GM18520 (cell line): ENCODE measurements around the gene HTT.

ENCODE experiments used
- ATAC-seq: cut with Tn5 transposase; IDR thresholded peaks from one replicate; pipeline ENCODE4 v1.9.1; 2021; ENCODE audit not compliant: unreplicated experiment

The HTT gene

DNA sequence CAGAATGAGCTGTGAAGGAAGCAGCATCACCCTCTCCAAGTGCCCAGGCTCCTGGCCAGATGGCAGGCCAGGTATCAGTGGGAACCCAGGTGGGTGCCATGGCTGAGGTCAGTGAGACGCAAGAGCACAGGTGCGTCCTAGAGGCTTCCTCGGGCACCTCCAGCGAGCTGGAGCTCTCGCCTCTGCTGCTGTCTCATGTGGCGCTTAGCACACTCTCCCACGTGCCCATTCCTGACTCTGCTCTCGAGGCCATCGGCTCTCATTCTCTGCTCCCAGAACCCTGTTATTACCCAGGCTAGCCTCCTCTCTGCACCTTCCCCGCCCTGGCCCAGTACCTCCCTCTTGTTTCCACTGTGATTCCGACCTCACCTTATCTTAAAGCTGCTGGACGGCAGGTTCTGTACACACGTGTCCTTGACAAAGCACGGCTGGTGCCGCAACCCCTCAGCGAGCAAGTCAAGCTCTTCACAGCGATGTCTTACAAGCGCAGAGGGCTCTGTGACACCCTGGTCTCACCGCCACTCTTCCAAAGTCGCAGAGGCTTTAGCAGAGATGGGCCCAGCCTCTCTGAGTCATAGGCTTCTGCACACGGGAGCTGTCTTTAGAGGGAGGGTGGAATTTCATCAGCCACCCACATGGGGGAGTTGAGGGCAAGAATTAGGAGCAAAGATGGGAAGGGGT, 159.1 kb downstream of the HTT start:
- no peak for ATAC-seq

- ATAC-seq = no peak
Measured at GRCh38 chr4:3234171-3235029, 159.9 kb downstream of the HTT start.

GRCh38 chr4:3235030-3235345, 160.5 kb downstream of the HTT start:
- no peak for ATAC-seq

DNA sequence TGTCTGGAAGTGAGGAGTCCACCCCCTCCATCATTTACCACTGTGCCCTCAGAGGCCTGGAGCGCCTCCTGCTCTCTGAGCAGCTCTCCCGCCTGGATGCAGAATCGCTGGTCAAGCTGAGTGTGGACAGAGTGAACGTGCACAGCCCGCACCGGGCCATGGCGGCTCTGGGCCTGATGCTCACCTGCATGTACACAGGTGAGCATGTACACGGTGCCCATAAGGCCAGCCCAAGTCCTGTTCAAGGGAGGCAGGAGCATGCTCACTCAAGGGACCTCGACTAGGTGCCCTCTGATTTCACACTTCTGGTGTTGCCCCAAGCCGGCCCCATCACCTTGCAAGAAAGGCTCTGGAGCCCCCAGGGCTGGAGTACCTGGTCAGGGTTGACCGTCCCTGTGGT, 161.1 kb downstream of the HTT start:
- ATAC-seq = no peak

- no peak for ATAC-seq
Measured at GRCh38 chr4:3236326-3236878, 161.9 kb downstream of the HTT start.

GRCh38 chr4:3237266-3237665, 162.8 kb downstream of the HTT start:
- ATAC-seq = no peak

DNA sequence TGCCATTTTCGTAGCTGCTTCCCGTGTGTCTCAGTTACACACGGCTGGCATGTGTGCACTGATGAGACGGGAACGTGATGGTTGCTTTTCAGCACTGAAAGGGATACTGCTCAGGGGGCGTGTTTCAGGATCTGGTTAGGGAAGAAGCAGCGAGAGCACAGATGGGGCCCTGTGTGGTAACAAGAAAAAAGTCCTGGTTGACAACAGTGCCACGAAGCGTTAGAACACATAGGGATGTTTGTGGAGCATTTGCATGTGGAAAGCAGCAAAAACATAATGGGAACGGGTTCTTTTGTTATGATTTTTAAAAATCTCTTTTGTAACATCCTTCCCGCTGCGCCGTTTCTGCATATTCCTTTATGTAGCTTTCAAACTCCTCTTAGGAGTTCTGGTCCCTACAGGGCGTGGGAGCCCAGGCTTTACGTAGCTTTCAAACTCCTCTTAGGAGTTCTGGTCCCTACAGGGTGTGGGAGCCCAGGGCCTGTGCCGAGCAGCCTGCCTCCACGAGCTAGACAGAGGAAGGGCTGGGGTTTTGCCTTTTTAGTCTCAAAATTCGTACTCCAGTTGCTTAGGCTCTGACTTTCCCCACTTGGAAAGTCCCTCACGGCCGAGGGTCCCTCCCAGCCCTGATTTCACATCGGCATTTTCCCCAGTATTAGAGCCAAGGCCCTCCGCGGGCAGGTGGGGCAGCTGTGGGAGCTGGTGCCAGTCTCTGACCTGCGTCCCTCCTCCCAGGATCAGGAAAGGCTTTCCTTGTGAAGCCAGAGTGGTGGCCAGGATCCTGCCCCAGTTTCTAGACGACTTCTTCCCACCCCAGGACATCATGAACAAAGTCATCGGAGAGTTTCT, 163.5 kb downstream of the HTT start:
- ATAC-seq = no peak

DNA sequence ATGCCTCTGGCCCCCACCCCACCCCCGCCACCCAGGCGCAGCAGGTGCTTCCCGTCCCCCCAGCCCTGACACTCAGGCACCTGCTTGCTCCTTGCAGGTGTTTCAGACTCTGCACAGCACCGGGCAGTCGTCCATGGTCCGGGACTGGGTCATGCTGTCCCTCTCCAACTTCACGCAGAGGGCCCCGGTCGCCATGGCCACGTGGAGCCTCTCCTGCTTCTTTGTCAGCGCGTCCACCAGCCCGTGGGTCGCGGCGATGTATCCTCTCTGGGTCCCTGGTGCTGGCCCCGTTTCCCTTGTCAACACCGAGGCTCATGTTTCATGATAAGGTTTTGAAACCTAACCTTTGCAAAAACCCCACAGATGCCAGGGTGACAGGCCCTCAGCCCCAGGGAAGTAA, 164.2 kb downstream of the HTT start:
- no peak for ATAC-seq

GRCh38 chr4:3239303-3239702, 164.8 kb downstream of the HTT start:
- no peak for ATAC-seq

DNA sequence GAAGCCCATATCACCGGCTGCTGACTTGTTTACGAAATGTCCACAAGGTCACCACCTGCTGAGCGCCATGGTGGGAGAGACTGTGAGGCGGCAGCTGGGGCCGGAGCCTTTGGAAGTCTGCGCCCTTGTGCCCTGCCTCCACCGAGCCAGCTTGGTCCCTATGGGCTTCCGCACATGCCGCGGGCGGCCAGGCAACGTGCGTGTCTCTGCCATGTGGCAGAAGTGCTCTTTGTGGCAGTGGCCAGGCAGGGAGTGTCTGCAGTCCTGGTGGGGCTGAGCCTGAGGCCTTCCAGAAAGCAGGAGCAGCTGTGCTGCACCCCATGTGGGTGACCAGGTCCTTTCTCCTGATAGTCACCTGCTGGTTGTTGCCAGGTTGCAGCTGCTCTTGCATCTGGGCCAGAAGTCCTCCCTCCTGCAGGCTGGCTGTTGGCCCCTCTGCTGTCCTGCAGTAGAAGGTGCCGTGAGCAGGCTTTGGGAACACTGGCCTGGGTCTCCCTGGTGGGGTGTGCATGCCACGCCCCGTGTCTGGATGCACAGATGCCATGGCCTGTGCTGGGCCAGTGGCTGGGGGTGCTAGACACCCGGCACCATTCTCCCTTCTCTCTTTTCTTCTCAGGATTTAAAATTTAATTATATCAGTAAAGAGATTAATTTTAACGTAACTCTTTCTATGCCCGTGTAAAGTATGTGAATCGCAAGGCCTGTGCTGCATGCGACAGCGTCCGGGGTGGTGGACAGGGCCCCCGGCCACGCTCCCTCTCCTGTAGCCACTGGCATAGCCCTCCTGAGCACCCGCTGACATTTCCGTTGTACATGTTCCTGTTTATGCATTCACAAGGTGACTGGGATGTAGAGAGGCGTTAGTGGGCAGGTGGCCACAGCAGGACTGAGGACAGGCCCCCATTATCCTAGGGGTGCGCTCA, 165.8 kb downstream of the HTT start:
- ATAC-seq = no peak

- ATAC-seq = no peak
Measured at GRCh38 chr4:3240936-3241522, 166.5 kb downstream of the HTT start.

- no peak for ATAC-seq
Measured at GRCh38 chr4:3241898-3242524, 167.5 kb downstream of the HTT start.

DNA sequence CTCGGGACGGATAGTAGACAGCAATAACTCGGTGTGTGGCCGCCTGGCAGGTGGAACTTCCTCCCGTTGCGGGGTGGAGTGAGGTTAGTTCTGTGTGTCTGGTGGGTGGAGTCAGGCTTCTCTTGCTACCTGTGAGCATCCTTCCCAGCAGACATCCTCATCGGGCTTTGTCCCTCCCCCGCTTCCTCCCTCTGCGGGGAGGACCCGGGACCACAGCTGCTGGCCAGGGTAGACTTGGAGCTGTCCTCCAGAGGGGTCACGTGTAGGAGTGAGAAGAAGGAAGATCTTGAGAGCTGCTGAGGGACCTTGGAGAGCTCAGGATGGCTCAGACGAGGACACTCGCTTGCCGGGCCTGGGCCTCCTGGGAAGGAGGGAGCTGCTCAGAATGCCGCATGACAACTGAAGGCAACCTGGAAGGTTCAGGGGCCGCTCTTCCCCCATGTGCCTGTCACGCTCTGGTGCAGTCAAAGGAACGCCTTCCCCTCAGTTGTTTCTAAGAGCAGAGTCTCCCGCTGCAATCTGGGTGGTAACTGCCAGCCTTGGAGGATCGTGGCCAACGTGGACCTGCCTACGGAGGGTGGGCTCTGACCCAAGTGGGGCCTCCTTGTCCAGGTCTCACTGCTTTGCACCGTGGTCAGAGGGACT, 168.8 kb downstream of the HTT start:
- no peak for ATAC-seq

DNA sequence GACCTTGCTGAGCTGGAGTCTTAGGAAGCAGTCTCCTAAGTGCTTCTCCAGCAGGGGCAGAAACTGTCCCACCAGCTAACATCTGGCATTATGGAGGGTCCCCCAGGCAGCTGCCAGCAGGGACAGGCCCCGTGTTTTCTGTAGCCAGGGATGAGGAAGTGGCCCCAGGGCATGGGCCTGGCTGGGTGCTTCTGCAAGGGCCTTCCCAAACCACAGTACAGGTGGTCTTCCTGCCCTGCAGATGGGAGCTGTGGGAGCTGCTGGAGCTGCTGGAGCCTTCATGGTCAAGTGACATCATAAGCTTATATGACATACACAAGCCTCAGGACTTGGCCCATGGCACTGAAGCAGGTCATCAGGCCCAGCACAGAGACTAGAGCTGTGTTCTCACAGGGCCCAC, 169.5 kb downstream of the HTT start:
- no peak for ATAC-seq

GRCh38 chr4:3244747-3245146, 170.3 kb downstream of the HTT start:
- ATAC-seq = no peak

DNA sequence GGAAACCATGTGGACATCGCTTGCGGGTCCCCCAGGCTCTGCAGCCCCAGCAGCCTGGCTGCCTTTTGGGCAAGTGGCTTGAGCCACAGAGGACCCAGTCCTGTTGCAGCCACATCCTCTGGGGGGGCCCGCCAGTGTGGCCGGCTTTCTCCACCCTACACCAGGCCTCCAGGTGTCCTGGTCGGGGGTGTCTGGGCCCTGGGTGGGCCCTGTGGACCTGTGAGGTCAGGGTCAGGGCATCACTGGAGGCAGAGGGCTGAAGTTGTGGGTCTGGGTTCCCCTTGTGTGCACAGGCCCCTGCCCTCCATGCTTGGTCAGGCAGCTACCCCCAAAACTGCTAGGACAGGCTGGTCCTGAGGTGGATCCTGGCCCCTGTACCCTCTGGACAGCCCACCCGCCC, 171.2 kb downstream of the HTT start:
- ATAC-seq = no peak

GRCh38 chr4:3246458-3247398, 172.2 kb downstream of the HTT start:
- ATAC-seq = no peak
